ENCODE results near the gene PAPPA. TPM values are rescaled to one million over a fixed set of nuclear protein-coding genes. Genes with fewer than 3 reads are reported as not detected.

The PAPPA gene
- total RNA-seq, 2 donors from 2014 or later = 2.4 to 9.8 TPM

DNA sequence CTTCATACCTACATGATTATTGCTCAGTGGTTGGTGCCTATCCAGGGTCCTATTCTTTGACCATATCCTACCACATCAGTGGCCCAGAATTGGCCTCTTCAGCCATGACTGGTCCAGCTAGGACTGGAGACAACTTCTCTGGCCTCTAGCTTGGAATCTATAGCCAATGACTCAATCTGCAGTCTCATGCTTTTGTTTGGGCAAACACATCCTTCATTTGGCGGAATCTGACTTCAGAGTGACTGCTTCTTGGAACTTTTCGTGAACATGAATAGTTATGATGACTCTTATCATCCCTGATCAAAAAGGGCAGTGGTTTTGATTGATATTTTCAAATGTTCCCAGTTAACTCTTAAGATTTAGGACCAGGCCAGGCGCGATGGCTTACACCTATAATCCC lies 134.1 kb downstream of the PAPPA start:
- intact Hi-C loops (cut with DNase I) = no loop called here
- ATAC-seq (no peak), DNase-seq (no peak)

DNA sequence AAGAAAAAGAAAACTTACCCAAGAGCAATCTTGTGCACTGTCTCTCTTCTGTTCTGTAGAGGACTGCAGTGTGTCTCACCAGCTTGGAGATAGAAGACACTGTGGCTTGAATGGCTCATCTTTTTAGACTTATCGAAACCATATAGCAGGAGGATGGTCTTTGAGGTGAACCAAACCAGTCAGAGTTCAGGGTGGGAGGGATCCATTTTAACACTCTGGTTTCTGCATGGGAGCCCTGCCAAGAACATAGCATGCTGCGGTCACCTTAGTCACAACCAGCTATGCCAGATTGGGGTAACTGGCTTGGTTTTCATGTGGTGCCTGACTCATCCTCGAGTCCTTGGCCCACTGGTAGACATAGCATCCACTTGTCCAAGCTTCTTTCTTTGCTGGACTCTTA lies 135.1 kb downstream of the PAPPA start:
- intact Hi-C loops (cut with DNase I) = no loop called here
- ATAC-seq (peak in 1 of 2 donors; percentile 68), DNase-seq (no peak)

DNA sequence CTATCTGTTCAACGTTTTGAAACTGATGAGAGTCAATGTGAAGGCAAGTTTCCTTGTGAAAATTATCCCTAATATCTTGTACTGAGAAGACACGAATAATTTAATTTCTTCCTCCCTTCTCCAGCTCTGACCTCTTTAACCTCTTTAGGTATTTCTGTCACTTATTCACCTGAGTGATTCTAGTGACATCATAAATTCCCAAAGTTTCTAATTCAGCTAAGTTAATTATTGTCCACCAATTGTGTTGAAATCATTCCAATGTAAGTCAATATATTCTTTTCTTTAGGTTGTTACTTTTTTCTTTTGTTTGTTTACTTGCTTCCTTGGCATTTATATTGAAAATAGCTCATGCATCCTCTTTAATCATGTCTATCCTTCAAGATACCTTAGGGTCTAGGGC lies 143.8 kb downstream of the PAPPA start:
- DNase-seq (no peak), ATAC-seq (no peak)
- intact Hi-C loops (cut with DNase I) = no loop called here

DNA sequence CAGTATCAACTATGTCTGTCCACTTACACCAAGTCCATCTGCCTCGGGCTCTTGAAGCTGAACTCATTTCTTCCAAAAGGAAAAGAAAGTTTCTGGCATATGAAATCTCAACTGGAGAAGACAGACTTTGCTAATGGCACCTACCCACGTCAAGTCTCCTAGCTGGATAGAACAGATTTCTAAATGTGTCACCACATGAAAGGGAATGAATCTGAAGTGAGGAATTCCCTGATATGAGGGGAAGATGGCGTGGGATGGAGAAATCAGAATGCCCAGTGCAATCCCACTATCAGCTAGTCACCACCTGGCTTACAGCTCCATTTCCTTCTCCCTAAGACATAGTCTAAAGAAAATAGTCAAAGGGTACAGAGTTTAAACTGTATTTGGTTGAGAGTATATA lies 144.7 kb downstream of the PAPPA start:
- ATAC-seq = no peak
- intact Hi-C loops (cut with DNase I) = no loop called here
- no peak for DNase-seq

DNA sequence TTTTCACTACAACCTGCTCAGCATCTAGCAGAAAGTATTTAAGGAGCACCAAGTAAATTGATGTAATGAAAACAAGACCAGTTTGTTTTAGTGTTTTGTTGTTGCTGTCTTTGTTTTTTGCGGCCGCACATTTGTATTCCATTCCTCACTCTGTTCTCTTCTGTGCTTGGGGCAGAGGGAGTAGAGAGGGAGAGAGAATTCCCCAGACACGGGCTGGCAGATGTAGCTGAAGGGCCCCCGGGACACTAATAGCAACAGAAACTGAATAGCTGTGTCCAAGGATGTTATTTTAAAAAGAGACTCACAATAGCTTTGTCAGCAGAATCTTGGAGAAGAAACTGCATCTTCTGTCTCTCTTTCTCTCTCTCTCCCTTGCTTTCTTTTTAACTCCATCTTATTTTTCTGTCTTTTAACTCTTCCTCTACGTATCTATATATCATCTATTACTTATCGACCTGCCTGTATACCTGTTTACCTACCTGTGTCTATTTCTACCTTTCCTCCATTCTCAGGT lies 145.3 kb downstream of the PAPPA start:
- DNase-seq (no peak), ATAC-seq (no peak)
- intact Hi-C loops (cut with DNase I) = no loop called here

DNA sequence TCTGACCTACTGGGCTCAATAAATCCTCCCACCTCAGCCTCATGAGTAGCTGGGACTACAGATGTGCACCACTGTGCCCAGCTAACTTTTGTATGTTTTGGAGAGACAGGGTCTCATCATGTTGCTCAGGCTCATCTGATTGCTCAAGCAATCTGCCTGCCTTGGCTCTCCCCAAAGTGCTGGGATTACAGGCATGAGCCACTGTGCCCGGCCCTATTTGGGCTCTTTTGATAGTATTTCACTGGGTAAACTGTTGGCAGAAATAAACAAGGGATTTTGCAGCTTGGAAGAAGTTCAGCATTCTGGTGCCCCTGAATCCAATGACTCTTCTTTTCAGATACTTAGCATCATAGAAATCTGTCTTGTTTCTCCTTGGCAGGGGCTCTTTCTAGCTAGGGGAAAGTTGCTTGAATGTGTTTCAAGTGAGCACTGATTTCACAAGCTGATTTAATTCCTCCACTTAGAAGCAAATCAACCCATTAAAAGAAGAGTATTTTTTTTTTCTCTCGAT lies 146.8 kb downstream of the PAPPA start:
- DNase-seq (no peak), ATAC-seq (no peak)
- intact Hi-C loops (cut with DNase I) = no loop called here

DNA sequence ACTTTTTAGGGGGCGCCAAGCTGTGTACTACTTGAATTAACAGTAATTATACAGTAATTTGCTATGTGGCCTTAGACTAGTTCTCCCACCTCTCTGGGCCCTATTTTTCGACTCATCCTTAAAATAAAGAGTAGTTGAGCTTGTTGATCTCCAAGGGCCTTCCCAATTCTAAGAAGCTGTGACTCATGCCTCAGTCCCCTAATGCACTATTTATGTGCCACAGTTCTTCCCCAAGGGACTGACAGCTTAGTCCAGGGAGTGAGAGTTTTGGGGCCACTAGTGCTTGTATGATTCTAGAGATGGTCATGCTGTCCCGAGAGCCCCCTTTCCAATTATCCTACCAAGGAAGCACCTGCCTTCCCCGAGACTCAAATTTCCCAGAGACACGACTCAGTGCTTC lies 149.7 kb downstream of the PAPPA start:
- ATAC-seq (no peak), DNase-seq (no peak)
- intact Hi-C loops (cut with DNase I) = no loop called here

DNA sequence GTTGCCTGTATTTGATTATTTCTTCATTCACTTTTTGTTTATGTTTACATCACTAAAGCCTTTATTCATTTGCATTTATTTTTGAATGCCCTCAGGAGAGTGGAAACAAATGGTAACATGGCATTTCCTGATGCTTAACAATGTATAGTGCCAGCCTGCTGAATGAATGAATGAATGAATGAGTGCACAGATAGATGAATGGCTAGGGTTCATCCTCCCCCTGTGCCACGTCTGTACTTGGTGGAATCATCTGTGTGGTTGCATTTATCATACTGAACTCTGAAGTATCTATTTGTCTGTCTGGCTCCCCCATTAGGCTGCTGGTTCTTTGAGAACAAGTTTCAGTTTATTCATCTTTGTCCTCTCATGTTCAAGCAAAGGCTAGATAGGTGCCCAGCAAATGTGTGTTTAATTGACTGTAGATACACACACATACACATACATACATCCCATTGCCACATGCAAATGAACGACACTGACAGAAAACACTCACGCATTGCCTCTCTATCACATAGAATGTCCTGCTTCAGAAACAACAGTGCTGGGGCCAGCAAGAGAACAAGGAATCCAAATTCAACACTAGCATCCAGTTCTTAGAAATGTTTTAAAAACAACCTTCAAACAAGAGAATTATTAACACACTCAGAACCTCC lies 150.4 kb downstream of the PAPPA start:
- DNase-seq (no peak), ATAC-seq (no peak)
- intact Hi-C loops (cut with DNase I) = no loop called here

DNA sequence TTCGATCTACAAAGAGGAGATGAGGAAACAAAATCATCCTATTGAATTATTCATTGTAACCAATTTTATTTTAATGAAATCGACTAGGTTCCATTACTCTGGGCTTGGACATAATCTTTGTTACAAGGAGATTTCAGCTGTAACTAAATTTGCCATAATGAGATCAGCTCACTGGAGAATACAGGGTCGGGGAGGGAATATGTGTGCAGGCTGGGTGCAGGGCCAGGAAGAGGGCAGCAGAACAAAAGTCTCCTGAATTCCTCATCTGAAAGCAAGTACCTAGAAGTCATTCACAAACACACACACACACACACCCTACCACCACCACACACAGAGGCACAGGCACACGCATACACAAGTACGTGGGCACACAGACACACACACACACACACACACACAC lies 151.2 kb downstream of the PAPPA start:
- DNase-seq (no peak), ATAC-seq (no peak)
- intact Hi-C loops (cut with DNase I) = no loop called here

DNA sequence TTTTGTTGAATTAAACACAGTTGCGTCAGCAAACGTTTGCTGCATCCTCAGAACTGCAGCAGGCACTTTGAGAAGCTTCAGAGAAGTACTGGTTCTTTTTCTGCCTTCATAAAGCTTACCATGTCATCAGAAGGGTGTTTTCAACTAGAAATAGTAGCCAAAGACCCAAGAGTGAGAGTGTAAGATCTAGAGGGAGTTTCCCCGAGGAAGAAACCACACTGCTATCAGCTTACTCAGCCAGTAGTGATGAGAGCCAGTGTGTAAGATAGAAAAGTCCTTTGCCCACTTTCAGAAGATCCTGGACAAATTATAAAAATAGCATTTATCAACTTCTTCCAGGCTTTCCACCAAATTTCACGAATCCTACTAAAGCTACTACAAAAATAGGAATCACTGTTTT lies 154.5 kb downstream of the PAPPA start:
- intact Hi-C loops (cut with DNase I) = no loop called here
- ATAC-seq (no peak), DNase-seq (no peak)

DNA sequence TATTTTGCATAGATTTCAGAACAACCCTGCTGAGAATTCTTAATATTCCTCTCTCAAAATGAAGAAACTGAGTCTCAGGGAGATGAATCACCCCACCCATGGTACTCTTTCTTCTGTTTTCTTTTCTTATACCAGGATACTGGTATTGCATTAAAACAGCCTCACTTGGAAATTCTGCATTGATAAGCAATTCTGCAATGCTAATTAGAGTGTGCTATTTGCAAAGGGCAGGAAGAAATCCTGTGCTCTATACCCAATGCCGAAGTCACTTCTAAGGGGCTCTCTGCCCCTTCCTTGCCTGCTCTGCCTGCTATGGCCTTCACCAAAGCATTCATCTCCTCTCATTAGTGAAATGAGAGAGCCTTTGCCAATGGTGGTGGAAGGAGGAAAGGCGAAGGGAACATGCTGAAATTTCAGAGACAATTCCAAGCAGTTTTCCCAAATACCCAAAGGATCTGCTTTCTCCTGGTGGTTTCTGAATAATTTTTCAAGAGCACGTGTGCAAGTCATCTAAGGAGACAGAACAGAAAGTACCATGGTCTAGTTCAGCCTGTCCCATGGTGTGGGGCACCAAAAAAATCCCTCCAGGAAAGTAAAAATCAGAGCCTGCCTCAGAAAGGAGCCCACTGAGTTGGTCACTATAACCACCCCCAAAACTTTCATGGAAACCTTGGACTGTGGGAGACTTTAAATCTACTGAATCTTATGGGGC lies 156.5 kb downstream of the PAPPA start:
- no peak for DNase-seq
- intact Hi-C loops (cut with DNase I) = no loop called here
- no peak for ATAC-seq

DNA sequence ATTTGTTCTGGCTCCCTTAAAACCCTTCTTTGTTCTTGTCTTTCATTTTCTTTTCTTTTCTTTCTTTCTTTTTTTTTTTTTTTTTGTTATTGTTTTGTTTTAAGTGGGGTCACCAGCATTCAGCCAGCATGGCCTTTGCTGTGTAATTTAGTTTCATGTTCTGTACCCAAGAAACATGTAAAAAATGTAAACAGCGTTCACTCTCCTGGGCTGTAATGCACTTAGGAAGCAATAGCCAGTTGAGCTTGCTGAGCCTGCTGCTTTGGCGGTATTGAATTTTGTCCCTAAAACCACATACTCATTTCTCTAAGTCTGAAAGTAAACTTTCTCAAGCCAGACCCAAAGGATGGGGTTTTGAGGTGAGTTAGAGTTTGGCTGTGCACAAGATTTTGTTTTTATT lies 158.6 kb downstream of the PAPPA start:
- intact Hi-C loops (cut with DNase I) = no loop called here
- DNase-seq (no peak), ATAC-seq (no peak)

DNA sequence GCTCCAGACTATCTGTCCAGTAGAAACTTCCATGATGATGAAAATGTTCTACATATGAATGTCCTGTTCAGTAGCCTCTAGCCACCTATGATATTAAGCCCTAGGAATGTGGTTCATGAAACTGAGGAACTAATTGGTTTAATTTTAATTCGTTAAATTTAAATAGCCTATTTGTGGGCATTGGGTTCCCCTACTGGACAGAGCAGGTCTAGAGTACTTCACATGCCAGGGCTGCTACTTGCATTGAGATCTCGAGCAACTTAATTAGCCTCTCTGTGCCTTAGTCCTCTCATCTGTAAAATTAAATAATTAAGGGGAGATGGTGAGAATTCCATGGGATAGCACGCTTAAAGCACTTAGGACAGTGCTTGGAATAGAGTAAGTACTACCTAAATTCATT lies 160.0 kb downstream of the PAPPA start:
- DNase-seq = no peak
- intact Hi-C loops (cut with DNase I) = no loop called here
- no peak for ATAC-seq

DNA sequence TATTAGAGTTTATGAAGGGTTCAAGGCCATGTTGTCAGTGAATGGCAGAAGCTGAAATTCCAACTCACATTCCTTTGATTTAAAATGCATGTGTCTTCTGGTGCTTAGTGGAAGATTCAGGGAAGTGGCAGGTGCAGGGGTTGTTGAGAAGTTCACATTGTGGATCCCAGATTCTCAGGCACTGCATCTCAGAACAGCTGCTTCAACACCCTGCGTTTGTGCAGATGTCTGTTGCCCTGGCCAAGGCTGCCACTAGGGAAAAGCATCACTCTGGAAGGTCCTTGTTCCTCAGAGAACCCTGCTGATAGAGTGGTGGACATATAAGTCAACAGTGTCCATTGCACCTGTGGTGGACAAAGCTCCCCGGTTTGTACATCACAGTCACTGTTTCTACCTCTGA lies 162.7 kb downstream of the PAPPA start:
- DNase-seq (no peak), ATAC-seq (no peak)

DNA sequence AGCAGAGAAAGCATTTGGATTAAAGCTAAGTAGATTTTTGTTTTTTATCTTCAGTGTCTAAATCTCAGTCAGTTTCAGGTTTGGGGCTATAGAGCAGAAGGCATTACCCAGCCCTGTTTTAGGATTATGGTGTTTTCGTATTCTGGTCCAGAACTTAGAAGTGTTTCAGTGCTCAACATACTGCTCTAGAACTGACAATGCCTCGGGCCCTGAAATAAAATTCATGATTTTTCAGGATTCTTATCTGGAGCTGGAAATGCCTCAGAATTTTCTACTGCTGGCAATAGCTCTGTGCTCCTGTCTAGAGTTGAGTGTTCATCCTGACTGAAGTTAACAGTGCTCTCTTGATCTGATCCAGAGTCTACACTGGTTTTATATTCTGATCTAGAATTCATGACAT lies 163.9 kb downstream of the PAPPA start:
- DNase-seq (no peak), ATAC-seq (no peak)
- intact Hi-C loops (cut with DNase I) = no loop called here

More for the DNA sequence above, 162.7 kb downstream of the PAPPA start:
- intact Hi-C loops (cut with DNase I) = no loop called here

DNA sequence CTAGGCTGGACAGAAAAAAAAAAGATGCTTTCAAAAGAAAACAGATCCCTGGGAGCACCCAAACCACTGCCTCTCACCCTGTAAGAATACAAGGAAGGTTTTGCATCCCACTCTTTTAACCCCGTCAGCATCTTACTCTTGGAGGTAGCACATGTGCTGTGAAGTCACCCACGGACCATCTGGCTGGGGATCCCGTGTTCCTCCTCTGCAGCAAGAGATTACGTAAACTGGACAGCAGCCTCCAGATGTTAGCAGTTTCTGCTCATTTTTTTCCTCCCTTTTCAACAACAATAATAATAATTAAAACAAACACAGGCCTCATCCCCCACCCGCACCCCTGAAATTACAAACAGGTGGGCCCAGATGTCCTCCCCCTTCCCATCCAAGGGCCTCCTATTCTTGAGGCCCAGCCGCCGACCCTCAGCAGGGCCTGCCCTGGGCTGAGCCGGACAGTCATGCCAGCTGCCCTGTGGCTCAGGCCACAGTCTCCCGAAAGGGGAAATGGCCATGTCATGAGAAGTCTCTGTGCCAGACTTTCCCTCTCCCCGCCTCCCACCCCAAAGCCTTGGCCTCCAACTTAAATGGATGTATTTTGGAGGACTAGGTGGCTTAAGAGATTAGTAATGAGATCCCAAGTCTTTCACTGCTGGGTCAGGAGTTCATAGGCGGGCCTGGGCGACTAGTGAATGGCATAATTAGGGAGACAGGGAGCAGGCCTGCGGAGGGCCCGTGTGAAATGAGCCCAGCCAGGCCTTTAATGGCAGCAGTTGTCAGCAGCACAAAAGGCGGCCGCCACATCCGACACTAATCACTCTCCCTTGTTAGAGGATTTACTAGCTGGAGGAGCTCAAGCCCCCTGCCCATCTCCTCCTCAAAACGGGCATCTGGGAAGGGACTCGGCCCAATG lies 165.1 kb downstream of the PAPPA start:
- intact Hi-C loops (cut with DNase I) = no loop called here
- peak; percentile 57 for DNase-seq
- peak; percentile 60 to 78 for ATAC-seq

DNA sequence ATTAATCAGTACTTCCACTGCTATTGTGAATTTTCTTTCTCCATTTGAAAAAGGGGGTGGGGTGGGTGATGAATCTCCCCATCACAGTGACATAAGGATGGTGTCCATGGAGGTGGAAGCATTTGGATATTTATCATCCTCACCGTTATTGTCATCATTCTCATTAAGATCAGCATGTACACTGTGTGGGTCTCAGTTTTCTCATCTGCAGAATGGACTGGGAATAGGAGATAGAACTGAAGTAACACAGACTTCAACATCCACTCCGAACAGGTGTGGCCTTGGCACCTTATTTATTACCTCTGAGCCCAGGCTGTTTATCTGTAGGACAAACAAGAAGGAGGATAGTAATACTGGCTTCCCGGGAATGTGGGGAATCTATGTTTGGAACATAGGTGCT lies 165.9 kb downstream of the PAPPA start:
- DNase-seq (no peak), ATAC-seq (no peak)
- intact Hi-C loops (cut with DNase I) = no loop called here

DNA sequence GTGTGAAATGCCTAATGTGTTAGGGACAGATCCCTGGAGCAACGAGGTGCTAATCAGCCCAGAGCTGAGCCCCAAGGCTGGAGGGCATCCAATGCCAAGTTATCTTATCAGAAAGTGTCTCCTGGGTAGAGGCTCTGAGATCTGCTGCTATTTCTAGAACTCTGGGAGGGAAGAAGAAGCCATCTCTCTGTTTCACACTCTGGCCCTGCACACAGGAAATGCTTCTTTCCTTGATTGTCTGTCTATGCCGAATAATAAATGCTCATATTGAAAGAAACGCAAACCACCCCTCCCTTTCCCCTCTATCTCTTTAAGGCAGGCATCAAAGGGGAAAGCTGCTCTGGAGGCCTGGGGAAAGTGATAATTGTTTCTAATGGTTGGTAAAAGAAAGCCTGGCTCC lies 166.7 kb downstream of the PAPPA start:
- ATAC-seq = peak; percentile 68 to 86
- intact Hi-C loops (cut with DNase I) = no loop called here

DNA sequence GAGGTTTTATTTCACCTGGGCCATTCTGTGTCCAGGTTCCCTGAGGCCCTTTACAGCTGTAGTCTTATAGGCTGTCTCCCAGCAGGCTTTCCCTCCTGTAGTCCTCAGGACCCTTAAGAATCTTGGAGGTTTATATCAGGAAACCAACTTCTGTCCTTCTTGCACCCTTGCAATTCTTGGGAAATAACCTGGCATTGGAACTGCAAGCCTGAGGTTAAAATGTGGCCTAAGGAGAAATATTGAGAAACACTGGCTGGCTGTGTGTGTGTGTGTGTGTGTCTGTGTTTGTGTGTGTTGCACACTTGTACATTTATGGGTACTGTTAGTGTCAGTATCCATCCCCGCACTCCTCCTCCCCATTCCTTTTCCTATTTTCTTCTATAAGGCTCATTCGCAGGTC lies 168.9 kb downstream of the PAPPA start:
- no peak for DNase-seq
- intact Hi-C loops (cut with DNase I) = no loop called here
- ATAC-seq = no peak

More for the DNA sequence above, 166.7 kb downstream of the PAPPA start:
- DNase-seq = no peak

DNA sequence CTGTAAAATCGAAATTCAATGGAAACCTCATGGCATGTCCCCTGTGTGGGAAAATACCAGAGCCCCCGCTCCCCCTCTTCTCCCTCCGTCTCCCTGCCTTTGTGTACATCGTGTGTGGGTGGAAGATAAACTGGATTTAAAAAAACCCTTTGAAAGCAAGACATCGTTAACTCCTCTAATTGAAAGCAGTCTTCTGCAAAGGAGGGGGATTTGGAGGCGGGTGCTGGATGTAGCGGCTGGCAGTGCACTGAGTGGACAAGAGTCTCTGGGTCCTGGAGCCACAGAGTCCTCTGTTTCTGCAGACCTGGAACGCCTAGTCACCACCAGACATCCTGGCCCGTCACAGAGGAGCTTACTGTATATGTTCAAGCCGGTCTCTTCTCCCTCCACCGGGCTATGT lies 169.4 kb downstream of the PAPPA start:
- no peak for ATAC-seq
- intact Hi-C loops (cut with DNase I) = no loop called here
- DNase-seq = no peak

Measured in left cardiac atrium (tissue), 4 donors.